ENCODE measurements around the gene WDR38.

WDR38 gene

GRCh38 chr9:124852829-124853531 lies at the start of gene WDR38:
Gene WDR38 (plus strand): TSS chr9:124853460. CDS start chr9:124853532, 72 bp downstream.
- no peak for DNase-seq

- no peak for DNase-seq
These were observed 49.3 kb upstream of the WDR38 start for GRCh38 chr9:124803911-124804310.

- no peak for DNase-seq
These were observed 48.1 kb upstream of the WDR38 start for GRCh38 chr9:124805186-124805585.

GRCh38 chr9:124808246-124808956 lies 44.9 kb upstream of the WDR38 start:
- DNase-seq = no peak

- no peak for DNase-seq
These were observed 44.0 kb upstream of the WDR38 start for GRCh38 chr9:124809211-124809610.

GRCh38 chr9:124809741-124810500 lies 43.3 kb upstream of the WDR38 start:
- DNase-seq = no peak

GRCh38 chr9:124810663-124811355 lies 42.5 kb upstream of the WDR38 start:
- DNase-seq = no peak

GRCh38 chr9:124812441-124812876 lies 40.8 kb upstream of the WDR38 start:
- DNase-seq = no peak

- DNase-seq = no peak
These were observed 40.2 kb upstream of the WDR38 start for GRCh38 chr9:124813041-124813440.

GRCh38 chr9:124813501-124814163 lies 39.6 kb upstream of the WDR38 start:
- no peak for DNase-seq

- DNase-seq = no peak
These were observed 39.1 kb upstream of the WDR38 start for GRCh38 chr9:124814164-124814535.

GRCh38 chr9:124815601-124816000 lies 37.7 kb upstream of the WDR38 start:
- no peak for DNase-seq

GRCh38 chr9:124818431-124819281 lies 34.6 kb upstream of the WDR38 start:
- no peak for DNase-seq

- no peak for DNase-seq
These were observed 32.3 kb upstream of the WDR38 start for GRCh38 chr9:124820698-124821623.

GRCh38 chr9:124828489-124829333 lies 24.5 kb upstream of the WDR38 start:
- no peak for DNase-seq

- DNase-seq = no peak
These were observed 24.0 kb upstream of the WDR38 start for GRCh38 chr9:124829334-124829669.

GRCh38 chr9:124830593-124830992 lies 22.7 kb upstream of the WDR38 start:
- DNase-seq = no peak

GRCh38 chr9:124831642-124832364 lies 21.5 kb upstream of the WDR38 start:
- DNase-seq = no peak

- DNase-seq = no peak
These were observed 18.7 kb upstream of the WDR38 start for GRCh38 chr9:124834591-124834990.

Data from SIG-M5 (cell line).